Mammary epithelial cell (primary cell): ENCODE measurements around the gene SLC9C2.

Experiments used
- EZH2 ChIP-seq: IDR thresholded peaks from 2 replicates; pipeline ENCODE4 v1.6.1; 2012; ENCODE audit warnings: low read length, inconsistent platforms, borderline replicate concordance
- TF ChIP-seq, protein P1 (sequence below), 2 donors: IDR thresholded peaks in 1 of 2; conservative IDR thresholded peaks in 1 of 2; 2 replicates each; pipeline ENCODE4 v1.5.1; 2011 to 2012; ENCODE audit warnings: inconsistent platforms in 2 of 2, low read length in 2 of 2, mild to moderate bottlenecking in 2 of 2, control low read depth in 1 of 2, low read depth in 1 of 2; ENCODE audit not compliant: insufficient read depth in 1 of 2; ENCODE audit errors: extremely low read depth in 1 of 2

- TF ChIP-seq, protein P1, sequence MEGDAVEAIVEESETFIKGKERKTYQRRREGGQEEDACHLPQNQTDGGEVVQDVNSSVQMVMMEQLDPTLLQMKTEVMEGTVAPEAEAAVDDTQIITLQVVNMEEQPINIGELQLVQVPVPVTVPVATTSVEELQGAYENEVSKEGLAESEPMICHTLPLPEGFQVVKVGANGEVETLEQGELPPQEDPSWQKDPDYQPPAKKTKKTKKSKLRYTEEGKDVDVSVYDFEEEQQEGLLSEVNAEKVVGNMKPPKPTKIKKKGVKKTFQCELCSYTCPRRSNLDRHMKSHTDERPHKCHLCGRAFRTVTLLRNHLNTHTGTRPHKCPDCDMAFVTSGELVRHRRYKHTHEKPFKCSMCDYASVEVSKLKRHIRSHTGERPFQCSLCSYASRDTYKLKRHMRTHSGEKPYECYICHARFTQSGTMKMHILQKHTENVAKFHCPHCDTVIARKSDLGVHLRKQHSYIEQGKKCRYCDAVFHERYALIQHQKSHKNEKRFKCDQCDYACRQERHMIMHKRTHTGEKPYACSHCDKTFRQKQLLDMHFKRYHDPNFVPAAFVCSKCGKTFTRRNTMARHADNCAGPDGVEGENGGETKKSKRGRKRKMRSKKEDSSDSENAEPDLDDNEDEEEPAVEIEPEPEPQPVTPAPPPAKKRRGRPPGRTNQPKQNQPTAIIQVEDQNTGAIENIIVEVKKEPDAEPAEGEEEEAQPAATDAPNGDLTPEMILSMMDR (conservative IDR thresholded peaks at IDR 0.05 in 1 of 2, IDR thresholded peaks at IDR 0.05 in 1 of 2; ENCODE audit: extremely low read depth in 1 of 2, insufficient read depth in 1 of 2, low read depth in 1 of 2, low read length in 2 of 2): no peak
- no peak for TF ChIP-seq EZH2
Measured at GRCh38 chr1:173580071-173580470, 22.8 kb downstream of the SLC9C2 start.
